Osteocyte (in vitro differentiated cells): ENCODE data around the gene ERO1B. TPM values are rescaled to one million over a fixed set of nuclear protein-coding genes. Genes with fewer than 3 reads are reported as not detected.

Experiments
- DNase-seq: peaks from one replicate; pipeline ENCODE4 v3.0.0; 2021; ENCODE audit warnings: mixed read lengths; ENCODE audit not compliant: unreplicated experiment; ENCODE audit errors: extremely low spot score
- H3K27ac Mint-ChIP-seq: one replicate; pipeline ENCODE4 v1.8.0; 2021; ENCODE audit warnings: mild to moderate bottlenecking, mixed read lengths; ENCODE audit not compliant: unreplicated experiment
- H3K27me3 Mint-ChIP-seq: one replicate; pipeline ENCODE4 v1.8.0; 2021; ENCODE audit warnings: mixed read lengths; ENCODE audit not compliant: unreplicated experiment
- H3K36me3 Mint-ChIP-seq: one replicate; pipeline ENCODE4 v1.8.0; 2021; ENCODE audit warnings: mixed read lengths; ENCODE audit not compliant: unreplicated experiment
- H3K4me1 Mint-ChIP-seq: one replicate; pipeline ENCODE4 v1.8.0; 2021; ENCODE audit warnings: mixed read lengths; ENCODE audit not compliant: unreplicated experiment
- H3K4me3 Mint-ChIP-seq: one replicate; pipeline ENCODE4 v1.8.0; 2021; ENCODE audit warnings: mild to moderate bottlenecking, moderate library complexity, mixed read lengths; ENCODE audit not compliant: unreplicated experiment
- H3K9me3 Mint-ChIP-seq: one replicate; pipeline ENCODE4 v1.8.0; 2021; ENCODE audit warnings: mixed read lengths; ENCODE audit not compliant: unreplicated experiment
- CTCF ChIP-seq: fragments of 200-600 bp; sonication (generic); IDR thresholded peaks from 2 replicates; pipeline ENCODE4 v1.5.0; 2021; ENCODE audit warnings: antibody characterized with exemption, mild to moderate bottlenecking, moderate library complexity
- total RNA-seq: library from RNA; stranded (reverse); gene quantifications from 2 replicates; pipeline ENCODE4 v1.2.1, GENCODE V29; 2021

Gene ERO1B
- total RNA-seq, 1 donor from 2014 or later = 4.8 TPM

DNA sequence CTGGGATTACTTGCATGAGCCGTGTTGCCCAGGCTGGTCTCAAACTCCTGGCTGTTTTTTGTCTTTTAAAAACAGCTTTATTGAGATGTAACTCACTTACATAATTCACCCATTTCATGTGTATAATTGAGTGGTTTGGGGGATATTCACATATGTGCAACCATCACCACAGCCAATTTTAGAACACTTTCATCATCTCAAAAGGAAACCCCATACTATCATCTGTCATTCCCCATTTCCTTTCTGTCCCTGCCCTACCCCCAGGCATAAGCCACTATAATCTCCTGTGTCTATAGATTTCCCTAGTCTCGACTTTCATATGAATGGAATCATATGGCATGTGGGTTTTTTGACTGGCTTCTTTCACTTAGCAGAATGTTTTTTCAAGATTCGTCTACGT lies 96.1 kb downstream of the ERO1B start:
- H3K36me3 Mint-ChIP-seq = peaks cover 45% of the 10 kb centered on the region
- H3K9me3 Mint-ChIP-seq = peaks cover 8% of the 10 kb centered on the region
- H3K27ac Mint-ChIP-seq = no peak overlapping the region
- no peak for TF ChIP-seq CTCF
- no peaks in the 10 kb centered on the region for H3K27me3 Mint-ChIP-seq
- DNase-seq = no peak
- H3K4me1 Mint-ChIP-seq = peaks cover 6% of the 10 kb centered on the region
- no peak overlapping the region for H3K4me3 Mint-ChIP-seq

GRCh38 chr1:236181059-236181458 lies 100.7 kb downstream of the ERO1B start:
- DNase-seq = no peak
- H3K9me3 Mint-ChIP-seq = no peaks in the 10 kb centered on the region

GRCh38 chr1:236179634-236180033 lies 102.1 kb downstream of the ERO1B start:
- Mint-ChIP-seq H3K27me3 (no peaks in the 10 kb centered on the region), H3K4me3 (no peak overlapping the region), H3K27ac (no peak overlapping the region), H3K9me3 (no peaks in the 10 kb centered on the region), H3K36me3 (peaks cover 11% of the 10 kb centered on the region), H3K4me1 (peaks cover 15% of the 10 kb centered on the region)
- TF ChIP-seq CTCF = no peak
- no peak for DNase-seq

More at GRCh38 chr1:236181059-236181458, 100.7 kb downstream of the ERO1B start:
- TF ChIP-seq CTCF = no peak
- no peak overlapping the region for H3K27ac Mint-ChIP-seq
- H3K36me3 Mint-ChIP-seq = peaks cover 15% of the 10 kb centered on the region
- no peaks in the 10 kb centered on the region for H3K27me3 Mint-ChIP-seq
- no peak overlapping the region for H3K4me3 Mint-ChIP-seq
- H3K4me1 Mint-ChIP-seq = peaks cover 11% of the 10 kb centered on the region

DNA sequence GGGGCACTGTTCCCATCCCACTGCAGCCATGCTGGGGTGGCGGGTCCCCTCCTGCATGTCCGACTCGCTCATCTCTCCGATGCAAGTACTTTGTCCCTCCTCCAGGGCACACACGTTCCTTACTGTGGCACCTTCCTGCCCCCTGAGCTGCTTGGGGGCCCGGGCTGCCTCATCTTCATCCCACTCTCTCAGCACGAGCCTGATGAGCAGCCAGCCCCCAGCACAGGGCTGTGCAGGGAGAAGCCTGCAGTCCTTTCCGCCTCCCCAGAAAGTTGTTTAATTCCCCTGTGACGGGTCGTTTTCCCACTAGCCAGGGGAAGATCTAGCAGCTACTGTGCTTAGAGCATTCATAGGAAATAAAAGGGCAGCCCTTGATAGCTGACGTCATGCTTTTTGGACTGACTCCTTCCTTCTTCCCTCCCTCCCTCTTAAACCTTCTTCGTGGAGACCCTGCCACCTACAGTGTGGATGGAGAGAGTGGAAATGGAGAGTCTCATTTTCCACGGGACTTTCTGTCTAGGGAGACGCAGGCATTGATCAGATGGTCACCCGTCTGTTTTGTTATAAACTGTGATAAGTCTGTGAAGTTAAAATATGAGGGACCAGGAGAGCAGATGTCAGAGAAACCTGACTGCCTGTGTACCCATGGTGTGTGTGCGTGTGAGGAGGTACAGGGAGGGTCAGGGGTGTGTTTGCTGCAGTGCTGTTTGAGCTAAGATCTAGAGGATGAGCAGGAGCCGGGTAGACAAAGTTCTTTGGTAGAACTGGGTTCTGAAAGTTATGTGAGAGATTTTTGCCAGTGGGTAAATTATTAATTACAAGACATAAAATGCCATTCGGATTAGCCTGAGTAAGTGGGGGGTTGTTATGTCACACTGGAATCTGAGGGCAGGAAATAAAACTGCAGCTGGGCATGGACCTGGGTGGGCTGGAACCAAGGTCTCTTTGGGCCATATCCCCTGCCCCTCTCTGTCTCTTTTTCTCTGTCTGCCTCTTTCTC lies 105.1 kb downstream of the ERO1B start:
- no peak for DNase-seq
- H3K4me1 Mint-ChIP-seq = peaks cover 22% of the 10 kb centered on the region
- no peak for TF ChIP-seq CTCF
- no peak overlapping the region for H3K4me3 Mint-ChIP-seq
- peak overlapping the region; percentile 15 for H3K27ac Mint-ChIP-seq
- H3K9me3 Mint-ChIP-seq = no peaks in the 10 kb centered on the region
- H3K27me3 Mint-ChIP-seq = no peaks in the 10 kb centered on the region
- peaks cover 12% of the 10 kb centered on the region for H3K36me3 Mint-ChIP-seq

GRCh38 chr1:236175642-236176336 lies 106.0 kb downstream of the ERO1B start:
- Mint-ChIP-seq H3K9me3 (no peaks in the 10 kb centered on the region), H3K27me3 (no peaks in the 10 kb centered on the region), H3K36me3 (peaks cover 7% of the 10 kb centered on the region), H3K27ac (no peak overlapping the region), H3K4me3 (no peak overlapping the region), H3K4me1 (peaks cover 23% of the 10 kb centered on the region)
- no peak for TF ChIP-seq CTCF
- DNase-seq = no peak
